HG02759 (cell line): ENCODE results near the gene OXLD1.
"Not testable (repeated sequence)": the region's sequence is repeated elsewhere in the genome, so short reads cannot be mapped to it uniquely, and the experiment has no call there.

Source experiments
- ATAC-seq: cut with Tn5 transposase; IDR thresholded peaks from one replicate; pipeline ENCODE4 v1.9.1; 2021; ENCODE audit warnings: mild to moderate bottlenecking, moderate library complexity; ENCODE audit not compliant: unreplicated experiment

The OXLD1 gene

GRCh38 chr17:81683584-81684441 lies 17.4 kb upstream of the OXLD1 start, which contains the start of the genes ARL16 and HGS:
Gene ARL16, minus strand, starts transcription at chr17:81683797. Its CDS starts 44 bp downstream, at chr17:81683753.
Gene HGS, plus strand, starts transcription at chr17:81684011. Its CDS starts 56 bp downstream, at chr17:81684067.
- ATAC-seq, result peak; percentile 88

- ATAC-seq, result peak; percentile 3
Observed at GRCh38 chr17:81683208-81683583, 16.8 kb upstream of the OXLD1 start.

- no peak for ATAC-seq
Observed at GRCh38 chr17:81682565-81683207, 16.3 kb upstream of the OXLD1 start.

DNA sequence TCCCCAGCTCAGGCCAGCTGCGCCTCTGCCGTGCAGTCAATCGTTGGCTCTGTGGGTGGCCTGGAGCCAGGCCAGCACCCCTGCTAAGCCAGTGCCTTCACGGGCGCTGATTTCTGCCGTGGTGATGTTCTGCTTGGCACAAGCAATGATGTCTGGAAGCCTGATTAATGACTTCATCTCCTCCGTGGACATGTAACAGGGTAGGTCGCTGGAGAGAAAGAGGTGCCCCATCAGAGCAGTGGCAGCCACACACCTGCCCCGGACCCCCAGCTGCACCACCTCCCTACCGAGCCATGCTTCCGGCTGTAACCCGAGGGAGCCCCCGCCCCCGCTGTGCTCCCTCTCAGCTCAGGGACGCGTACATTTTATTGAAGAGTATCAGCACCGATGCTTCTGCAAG lies 15.3 kb upstream of the OXLD1 start:
- no peak for ATAC-seq

GRCh38 chr17:81680150-81680549 lies 13.7 kb upstream of the OXLD1 start:
- no peak for ATAC-seq

GRCh38 chr17:81676906-81677305 lies 10.5 kb upstream of the OXLD1 start:
- no peak for ATAC-seq

GRCh38 chr17:81675515-81676221 lies 9.3 kb upstream of the OXLD1 start:
- not testable (repeated sequence) for ATAC-seq

- ATAC-seq, result no peak
Observed at GRCh38 chr17:81673561-81674258, 7.3 kb upstream of the OXLD1 start.

DNA sequence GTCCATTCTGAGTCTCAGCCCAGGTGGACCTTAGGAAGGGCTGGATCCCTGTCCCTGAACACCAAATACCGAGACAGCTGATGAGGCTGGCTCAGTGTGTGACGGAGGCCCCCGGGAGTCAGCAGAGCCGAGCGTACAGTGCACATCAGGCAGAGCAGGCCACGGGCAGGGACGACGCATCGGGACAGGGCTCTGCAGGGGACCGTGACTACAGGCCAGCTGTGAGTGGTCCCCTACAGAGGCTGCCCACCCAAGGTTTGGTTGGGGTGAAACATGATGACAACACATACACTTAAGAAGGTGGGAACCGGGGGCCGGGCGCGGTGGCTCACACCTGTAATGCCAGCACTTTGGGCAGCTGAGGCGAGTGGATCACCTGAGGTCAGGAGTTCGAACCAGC lies 6.5 kb upstream of the OXLD1 start:
- ATAC-seq, result no peak

DNA sequence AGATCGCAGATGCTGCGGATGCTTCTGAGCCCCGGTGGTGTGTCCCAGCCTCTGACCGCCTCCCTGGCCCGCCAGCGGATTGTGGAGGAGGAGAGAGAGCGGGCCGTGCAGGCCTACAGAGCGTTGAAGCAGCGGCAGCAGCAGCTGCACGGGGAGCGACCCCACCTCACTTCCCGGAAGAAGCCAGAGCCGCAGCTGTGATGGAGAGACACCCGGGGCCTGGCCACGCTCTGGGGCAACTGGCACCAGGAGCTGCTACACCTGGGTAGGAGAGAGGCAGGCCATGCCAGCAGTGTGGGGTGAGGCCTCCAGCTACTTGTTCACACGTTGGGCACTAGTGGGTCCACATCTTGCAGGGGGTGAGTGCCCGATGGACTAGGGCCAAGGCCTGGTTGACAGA lies 6.1 kb upstream of the OXLD1 start:
- ATAC-seq, result no peak

- no peak for ATAC-seq
Observed at GRCh38 chr17:81667754-81668153, 1.3 kb upstream of the OXLD1 start.

- no peak for ATAC-seq
Observed at GRCh38 chr17:81666092-81666341, 388 bp downstream of the OXLD1 start.

DNA sequence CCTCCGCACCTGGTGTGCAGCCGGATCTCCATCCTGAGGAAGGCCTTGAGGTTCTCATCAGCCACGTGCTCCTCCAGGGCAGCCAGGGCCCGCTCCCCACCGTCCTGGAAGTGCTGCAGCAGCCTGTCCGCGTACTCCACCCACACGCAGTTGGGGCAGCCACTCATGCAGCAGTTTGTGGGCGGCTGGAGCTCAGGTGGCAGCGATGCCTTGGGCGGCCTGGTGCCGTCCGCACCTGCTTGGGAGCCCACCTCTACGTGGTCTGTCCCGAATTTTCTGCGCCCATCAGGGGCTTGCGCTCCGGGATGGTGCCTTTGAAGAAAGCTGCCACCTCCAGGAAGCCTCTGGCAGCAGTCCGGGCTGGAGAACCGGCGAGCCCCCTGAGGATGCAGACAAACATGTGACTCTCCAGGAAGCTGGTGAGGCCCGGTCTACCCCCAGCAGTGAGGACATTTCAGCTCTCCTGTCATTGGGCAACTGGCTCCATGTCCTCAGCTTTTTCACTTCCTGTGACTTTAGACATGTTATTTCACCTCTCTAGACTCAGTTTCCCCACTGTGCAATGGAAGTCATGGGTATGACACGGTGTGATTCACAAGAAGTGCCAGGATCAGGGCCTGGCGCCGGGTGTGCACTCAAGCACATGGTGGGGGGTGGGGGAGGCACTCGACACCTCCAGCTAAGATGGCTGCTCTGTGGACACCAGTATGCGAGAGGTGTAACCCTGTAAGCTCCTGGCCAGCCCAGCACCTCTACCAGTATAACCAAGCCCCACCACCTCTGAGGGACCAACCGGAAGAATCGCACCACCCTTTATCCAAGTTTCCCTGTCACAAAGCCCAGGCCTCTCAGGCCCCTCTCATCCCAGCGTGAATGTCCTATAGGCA lies 957 bp downstream of the OXLD1 start:
- ATAC-seq, result peak; percentile 2

- no peak for ATAC-seq
Observed at GRCh38 chr17:81664051-81664470, 2.3 kb downstream of the OXLD1 start.

DNA sequence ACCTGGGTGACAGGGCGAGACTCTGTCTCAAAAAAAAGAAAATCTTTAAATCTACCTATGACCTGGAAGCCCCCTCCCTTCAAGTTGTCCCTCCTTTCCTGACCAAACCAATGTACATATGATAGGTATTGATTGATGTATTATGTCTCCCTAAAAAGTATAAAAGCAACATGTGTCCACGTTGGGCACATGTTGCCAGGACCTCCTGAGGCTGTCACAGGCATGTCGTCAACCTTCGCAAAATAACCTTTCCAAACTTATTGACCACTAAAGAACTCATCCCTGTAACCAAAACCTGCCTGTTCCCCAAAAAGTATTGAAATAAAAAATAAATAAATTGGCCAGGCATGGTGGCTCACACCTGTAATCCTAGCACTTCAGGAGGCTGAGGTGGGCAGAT lies 4.4 kb downstream of the OXLD1 start:
- no peak for ATAC-seq

- no peak for ATAC-seq
Observed at GRCh38 chr17:81660441-81660840, 6.0 kb downstream of the OXLD1 start.

DNA sequence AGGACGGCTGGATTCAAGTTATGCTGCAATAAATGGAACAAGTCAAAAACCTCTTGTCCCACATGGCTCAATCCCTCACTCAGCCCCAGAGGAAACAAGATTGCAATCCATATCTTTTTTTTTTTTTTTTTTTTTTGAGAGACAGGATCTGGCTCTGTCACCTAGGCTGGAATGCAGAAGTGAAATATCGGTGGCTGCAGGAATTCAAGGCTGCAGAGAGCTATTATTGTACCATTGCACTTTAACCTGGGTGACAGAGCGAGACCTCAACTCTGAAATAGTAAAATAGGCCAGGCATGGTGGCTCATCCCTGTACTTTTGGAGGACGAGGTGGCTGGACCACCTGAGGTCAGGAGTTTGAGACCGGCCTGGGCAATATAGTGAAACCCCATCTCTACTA lies 7.4 kb downstream of the OXLD1 start:
- ATAC-seq, result no peak

DNA sequence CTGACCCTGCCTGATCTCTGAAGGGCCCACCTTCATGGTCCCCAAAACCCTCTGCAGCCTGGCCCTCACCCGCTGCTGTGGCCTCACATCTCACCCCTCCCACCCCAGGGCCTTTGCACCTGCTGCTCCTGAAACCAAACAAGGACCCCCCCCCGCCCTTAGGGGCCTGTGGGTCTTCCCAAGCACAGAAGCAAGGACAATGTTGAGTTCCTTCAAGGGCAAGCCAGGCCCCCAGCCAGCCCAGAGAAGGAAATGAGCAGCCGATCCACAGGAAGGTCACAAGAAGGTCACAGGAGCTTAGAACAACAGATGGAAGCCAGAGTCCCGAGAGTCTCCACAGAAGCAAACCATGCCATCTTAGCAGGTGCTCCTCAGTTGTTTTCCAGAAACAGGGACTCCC lies 9.6 kb downstream of the OXLD1 start:
- no peak for ATAC-seq

DNA sequence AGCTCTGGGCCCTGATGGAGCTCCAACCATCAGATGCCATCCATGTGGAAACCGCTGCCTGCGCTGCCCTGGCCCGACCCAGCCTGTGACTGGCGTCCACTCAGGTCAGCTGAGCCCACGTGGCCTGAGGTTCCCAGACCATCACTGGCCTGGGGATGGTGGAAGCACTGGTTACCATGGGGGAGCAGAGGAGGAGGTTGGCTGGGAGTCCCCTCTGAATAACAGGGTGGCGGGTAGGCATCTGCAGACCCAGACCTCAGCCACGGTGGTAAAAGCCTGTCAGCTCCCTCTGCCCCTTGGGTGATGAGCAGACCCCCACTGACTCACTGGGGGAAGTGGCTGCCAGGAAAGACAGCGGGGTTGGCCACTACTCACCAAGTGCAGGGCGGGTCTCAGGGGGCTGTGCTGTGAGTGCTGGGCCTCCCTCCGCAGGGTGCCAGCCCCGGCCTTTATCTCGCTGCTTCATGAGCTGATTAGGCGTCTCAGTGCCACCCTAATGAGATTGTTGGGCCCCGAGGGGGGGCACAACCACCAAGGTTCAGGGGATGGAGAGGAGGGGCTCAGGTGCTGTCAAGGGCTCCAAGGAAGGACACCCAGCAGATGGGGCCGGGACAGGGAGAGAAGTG lies 10.2 kb downstream of the OXLD1 start, which contains the start of gene PDE6G:
Gene PDE6G, minus strand, starts transcription at position 425 of the 626 bp plus-strand sequence. CDS start 3,237 bp downstream, outside the sequence.
- ATAC-seq, result no peak
